K562 (cell line): ENCODE results near the gene MYL6B. TPM values are rescaled to one million over a fixed set of nuclear protein-coding genes. Genes with fewer than 3 reads are reported as not detected.

ENCODE experiments used
- CREB1 ChIP-seq, 2 experiments: sonication (generic) in 1 of 2; formaldehyde crosslinking in 1 of 2; IDR thresholded peaks; 2 replicates each; pipeline versions ENCODE4 v1.6.1 to v1.8.0; 2012 to 2022; ENCODE audit warnings: inconsistent platforms in 1 of 2, mild to moderate bottlenecking in 1 of 2, missing genetic modification reagents in 1 of 2, moderate library complexity in 1 of 2
- FOXA3 ChIP-seq, 2 experiments: fragments of 450-650 bp in 1 of 2; sonication (generic) in 1 of 2; formaldehyde crosslinking; IDR thresholded peaks in 1 of 2; conservative IDR thresholded peaks in 1 of 2; 2 replicates each; pipeline versions ENCODE4 v1.4.0 to v1.8.0; 2020 to 2022; ENCODE audit warnings: mild to moderate bottlenecking in 2 of 2, missing genetic modification reagents in 1 of 2
- KDM5B ChIP-seq: fragments of 200-600 bp; sonication (generic); IDR thresholded peaks from 2 replicates; pipeline ENCODE4 v1.6.1; 2012; ENCODE audit warnings: low read depth, mild to moderate bottlenecking, moderate library complexity, low read length, control low read depth, inconsistent platforms; ENCODE audit not compliant: insufficient replicate concordance
- MAFG ChIP-seq: fragments of 450-650 bp; conservative IDR thresholded peaks from 2 replicates; pipeline ENCODE4 v1.6.1; 2016; ENCODE audit warnings: missing genetic modification characterization, missing compliant biosample characterization
- NR2F6 ChIP-seq: fragments of 450-650 bp; formaldehyde crosslinking; IDR thresholded peaks from 2 replicates; pipeline ENCODE4 v1.4.0; 2020; ENCODE audit warnings: mild to moderate bottlenecking
- SMAD3 ChIP-seq: fragments of 450-650 bp; formaldehyde crosslinking; conservative IDR thresholded peaks from 2 replicates; pipeline ENCODE4 v1.4.0; 2020; ENCODE audit warnings: mild to moderate bottlenecking
- TRIM24 ChIP-seq, 2 experiments: fragments of 450-650 bp; IDR thresholded peaks; 2 replicates each; pipeline ENCODE4 v1.6.1; 2016
- ZFP30 ChIP-seq: fragments of 250-450 bp; sonication (Bioruptor Pico); IDR thresholded peaks from 2 replicates; pipeline ENCODE4 v1.8.0; 2022; ENCODE audit warnings: moderate library complexity, mild to moderate bottlenecking, inconsistent platforms, borderline replicate concordance
- ZKSCAN3 ChIP-seq: fragments of 250-450 bp; sonication (Bioruptor Pico); IDR thresholded peaks from 2 replicates; pipeline ENCODE4 v1.4.0; 2020
- ZNF507 ChIP-seq: conservative IDR thresholded peaks from 2 replicates; pipeline ENCODE4 v1.6.1; 2017; ENCODE audit warnings: missing genetic modification characterization, missing compliant biosample characterization
- polyA plus RNA-seq, 8 experiments: library from polyadenylated mRNA; depleted of rRNA in 4 of 8; stranded (reverse) in 5 of 8; unstranded in 3 of 8; fragments of >200 nt; fragmentation: Nextera tagmentation in 2 of 8; fragmentation: Illumina TruSeq in 1 of 8; extraction: Ambion mirVana in 2 of 8; extraction: Trizol in 1 of 8; gene quantifications; 2 replicates each; pipeline versions ENCODE4 v1.2.1 to v1.2.3, GENCODE V29; 2011 to 2014; ENCODE audit warnings: inconsistent platforms in 1 of 8, missing spikeins in 1 of 8
- total RNA-seq, 7 experiments: library from RNA; depleted of rRNA in 6 of 7; stranded (reverse); fragments of >200 nt in 6 of 7; fragmentation: Illumina TruSeq in 2 of 7; extraction: Trizol in 2 of 7; gene quantifications; 2 replicates each; pipeline versions ENCODE4 v1.2.1 to v1.2.3, GENCODE V29; 2011 to 2021; ENCODE audit warnings: low replicate concordance in 1 of 7
- TF ChIP-seq, protein P1 (sequence below): fragments of 150-350 bp; IDR thresholded peaks from 2 replicates; pipeline ENCODE4 v1.6.1; 2014; ENCODE audit warnings: low read depth, mild to moderate bottlenecking, low read length, borderline replicate concordance
- TF ChIP-seq, protein P2 (sequence below), 3 experiments: IDR thresholded peaks in 2 of 3; conservative IDR thresholded peaks in 1 of 3; 2 replicates each; pipeline ENCODE4 v1.5.1; 2011 to 2012; ENCODE audit warnings: low read length in 3 of 3, mild to moderate bottlenecking in 3 of 3, control low read depth in 2 of 3, improper control_type of control experiment in 1 of 3, inconsistent platforms in 1 of 3, low read depth in 1 of 3, mixed read lengths in 1 of 3, moderate library complexity in 1 of 3; ENCODE audit not compliant: insufficient read depth in 2 of 3
- TF ChIP-seq, protein P3 (sequence below): fragments of 250-450 bp; sonication (Bioruptor Pico); IDR thresholded peaks from 2 replicates; pipeline ENCODE4 v1.9.0; 2021; ENCODE audit warnings: mild to moderate bottlenecking, inconsistent platforms
- TF ChIP-seq, protein P4 (sequence below): fragments of 450-650 bp; formaldehyde crosslinking; conservative IDR thresholded peaks from 2 replicates; pipeline ENCODE4 v1.4.0; 2022; ENCODE audit warnings: mild to moderate bottlenecking, missing genetic modification characterization
- TF ChIP-seq, protein P5 (sequence below): sonication (generic); formaldehyde crosslinking; IDR thresholded peaks from 2 replicates; pipeline ENCODE4 v1.8.0; 2022; ENCODE audit warnings: missing genetic modification reagents, mild to moderate bottlenecking, borderline replicate concordance

The MYL6B gene
- total and polyA plus RNA-seq, 9 of the 15 experiments (the other 6 are each of a cell fraction or from before 2014, with no cell fraction given): 42.8 to 77.3 (median 68.6) TPM

DNA sequence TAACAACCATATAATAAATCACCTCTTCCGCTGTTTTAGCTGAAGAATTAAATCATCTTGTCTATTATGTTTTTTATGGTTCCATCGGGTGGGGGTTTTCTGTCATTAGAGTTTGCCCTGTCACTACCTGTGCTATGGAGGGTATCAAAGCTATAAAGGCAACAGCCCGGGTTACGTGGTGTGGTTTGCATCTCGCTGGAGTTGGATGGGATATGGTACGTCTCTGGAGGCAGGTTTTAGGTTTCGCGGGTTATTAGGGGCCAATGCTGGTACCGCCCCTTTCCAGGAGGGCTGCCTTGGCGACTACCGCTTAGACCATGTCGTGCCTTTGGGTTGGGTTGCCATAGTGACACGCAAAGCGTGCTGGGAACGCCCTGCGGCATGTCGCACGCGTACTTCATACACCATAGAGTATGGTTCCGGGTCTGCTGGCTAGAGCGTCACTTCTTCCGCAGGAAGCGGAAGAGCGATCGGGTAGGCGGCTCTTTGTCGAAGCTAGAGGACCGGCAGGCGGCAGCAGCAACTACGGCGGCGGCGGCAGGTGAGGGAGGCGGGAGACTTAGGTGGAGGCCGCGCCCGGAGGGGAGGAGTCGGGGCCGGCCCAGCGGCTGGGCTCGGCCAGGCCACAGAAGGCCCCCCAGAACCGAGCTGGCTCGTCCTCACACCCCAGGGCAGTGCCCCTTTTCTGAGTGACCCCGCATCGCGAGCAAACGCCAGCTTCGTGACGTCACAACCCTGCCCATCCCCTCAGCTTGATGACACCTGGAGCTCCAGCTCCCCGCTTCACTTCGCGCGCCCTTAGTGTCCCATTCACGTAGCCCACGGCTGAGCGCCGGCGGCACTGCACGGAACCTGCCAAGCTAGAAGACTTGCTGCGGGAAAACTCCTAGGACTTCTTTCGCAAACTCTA is 34.4 kb upstream of the MYL6B start, which contains the start of gene ZC3H10 (continued):
- no peak for TF ChIP-seq ZFP30
- TF ChIP-seq SMAD3 (CRISPR knock-in tag): peak; percentile 67; the same call in 1 of the 2 replicates
- TF ChIP-seq, protein P1, sequence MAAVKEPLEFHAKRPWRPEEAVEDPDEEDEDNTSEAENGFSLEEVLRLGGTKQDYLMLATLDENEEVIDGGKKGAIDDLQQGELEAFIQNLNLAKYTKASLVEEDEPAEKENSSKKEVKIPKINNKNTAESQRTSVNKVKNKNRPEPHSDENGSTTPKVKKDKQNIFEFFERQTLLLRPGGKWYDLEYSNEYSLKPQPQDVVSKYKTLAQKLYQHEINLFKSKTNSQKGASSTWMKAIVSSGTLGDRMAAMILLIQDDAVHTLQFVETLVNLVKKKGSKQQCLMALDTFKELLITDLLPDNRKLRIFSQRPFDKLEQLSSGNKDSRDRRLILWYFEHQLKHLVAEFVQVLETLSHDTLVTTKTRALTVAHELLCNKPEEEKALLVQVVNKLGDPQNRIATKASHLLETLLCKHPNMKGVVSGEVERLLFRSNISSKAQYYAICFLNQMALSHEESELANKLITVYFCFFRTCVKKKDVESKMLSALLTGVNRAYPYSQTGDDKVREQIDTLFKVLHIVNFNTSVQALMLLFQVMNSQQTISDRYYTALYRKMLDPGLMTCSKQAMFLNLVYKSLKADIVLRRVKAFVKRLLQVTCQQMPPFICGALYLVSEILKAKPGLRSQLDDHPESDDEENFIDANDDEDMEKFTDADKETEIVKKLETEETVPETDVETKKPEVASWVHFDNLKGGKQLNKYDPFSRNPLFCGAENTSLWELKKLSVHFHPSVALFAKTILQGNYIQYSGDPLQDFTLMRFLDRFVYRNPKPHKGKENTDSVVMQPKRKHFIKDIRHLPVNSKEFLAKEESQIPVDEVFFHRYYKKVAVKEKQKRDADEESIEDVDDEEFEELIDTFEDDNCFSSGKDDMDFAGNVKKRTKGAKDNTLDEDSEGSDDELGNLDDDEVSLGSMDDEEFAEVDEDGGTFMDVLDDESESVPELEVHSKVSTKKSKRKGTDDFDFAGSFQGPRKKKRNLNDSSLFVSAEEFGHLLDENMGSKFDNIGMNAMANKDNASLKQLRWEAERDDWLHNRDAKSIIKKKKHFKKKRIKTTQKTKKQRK: 0 out of 2 replicates have a peak, but pooled peaks have one; percentile 22
- peak; percentile 9 to 42; a peak in 2 of 4 replicates for TF ChIP-seq TRIM24 (IDR thresholded peaks at IDR 0.05)
- no peak for TF ChIP-seq MAFG (tag)
- TF ChIP-seq, protein P2, sequence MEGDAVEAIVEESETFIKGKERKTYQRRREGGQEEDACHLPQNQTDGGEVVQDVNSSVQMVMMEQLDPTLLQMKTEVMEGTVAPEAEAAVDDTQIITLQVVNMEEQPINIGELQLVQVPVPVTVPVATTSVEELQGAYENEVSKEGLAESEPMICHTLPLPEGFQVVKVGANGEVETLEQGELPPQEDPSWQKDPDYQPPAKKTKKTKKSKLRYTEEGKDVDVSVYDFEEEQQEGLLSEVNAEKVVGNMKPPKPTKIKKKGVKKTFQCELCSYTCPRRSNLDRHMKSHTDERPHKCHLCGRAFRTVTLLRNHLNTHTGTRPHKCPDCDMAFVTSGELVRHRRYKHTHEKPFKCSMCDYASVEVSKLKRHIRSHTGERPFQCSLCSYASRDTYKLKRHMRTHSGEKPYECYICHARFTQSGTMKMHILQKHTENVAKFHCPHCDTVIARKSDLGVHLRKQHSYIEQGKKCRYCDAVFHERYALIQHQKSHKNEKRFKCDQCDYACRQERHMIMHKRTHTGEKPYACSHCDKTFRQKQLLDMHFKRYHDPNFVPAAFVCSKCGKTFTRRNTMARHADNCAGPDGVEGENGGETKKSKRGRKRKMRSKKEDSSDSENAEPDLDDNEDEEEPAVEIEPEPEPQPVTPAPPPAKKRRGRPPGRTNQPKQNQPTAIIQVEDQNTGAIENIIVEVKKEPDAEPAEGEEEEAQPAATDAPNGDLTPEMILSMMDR (IDR thresholded peaks at IDR 0.05 in 2 of 3, conservative IDR thresholded peaks at IDR 0.05 in 1 of 3; ENCODE audit: insufficient read depth in 2 of 3, low read depth in 1 of 3, low read length in 3 of 3): peak; percentile 70 to 79 (median 71)
- no peak for TF ChIP-seq NR2F6 (CRISPR knock-in tag)
- no peak for TF ChIP-seq ZNF507
- TF ChIP-seq, protein P3, sequence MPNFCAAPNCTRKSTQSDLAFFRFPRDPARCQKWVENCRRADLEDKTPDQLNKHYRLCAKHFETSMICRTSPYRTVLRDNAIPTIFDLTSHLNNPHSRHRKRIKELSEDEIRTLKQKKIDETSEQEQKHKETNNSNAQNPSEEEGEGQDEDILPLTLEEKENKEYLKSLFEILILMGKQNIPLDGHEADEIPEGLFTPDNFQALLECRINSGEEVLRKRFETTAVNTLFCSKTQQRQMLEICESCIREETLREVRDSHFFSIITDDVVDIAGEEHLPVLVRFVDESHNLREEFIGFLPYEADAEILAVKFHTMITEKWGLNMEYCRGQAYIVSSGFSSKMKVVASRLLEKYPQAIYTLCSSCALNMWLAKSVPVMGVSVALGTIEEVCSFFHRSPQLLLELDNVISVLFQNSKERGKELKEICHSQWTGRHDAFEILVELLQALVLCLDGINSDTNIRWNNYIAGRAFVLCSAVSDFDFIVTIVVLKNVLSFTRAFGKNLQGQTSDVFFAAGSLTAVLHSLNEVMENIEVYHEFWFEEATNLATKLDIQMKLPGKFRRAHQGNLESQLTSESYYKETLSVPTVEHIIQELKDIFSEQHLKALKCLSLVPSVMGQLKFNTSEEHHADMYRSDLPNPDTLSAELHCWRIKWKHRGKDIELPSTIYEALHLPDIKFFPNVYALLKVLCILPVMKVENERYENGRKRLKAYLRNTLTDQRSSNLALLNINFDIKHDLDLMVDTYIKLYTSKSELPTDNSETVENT (CRISPR knock-in tag): peak; percentile 82
- TF ChIP-seq, protein P4, sequence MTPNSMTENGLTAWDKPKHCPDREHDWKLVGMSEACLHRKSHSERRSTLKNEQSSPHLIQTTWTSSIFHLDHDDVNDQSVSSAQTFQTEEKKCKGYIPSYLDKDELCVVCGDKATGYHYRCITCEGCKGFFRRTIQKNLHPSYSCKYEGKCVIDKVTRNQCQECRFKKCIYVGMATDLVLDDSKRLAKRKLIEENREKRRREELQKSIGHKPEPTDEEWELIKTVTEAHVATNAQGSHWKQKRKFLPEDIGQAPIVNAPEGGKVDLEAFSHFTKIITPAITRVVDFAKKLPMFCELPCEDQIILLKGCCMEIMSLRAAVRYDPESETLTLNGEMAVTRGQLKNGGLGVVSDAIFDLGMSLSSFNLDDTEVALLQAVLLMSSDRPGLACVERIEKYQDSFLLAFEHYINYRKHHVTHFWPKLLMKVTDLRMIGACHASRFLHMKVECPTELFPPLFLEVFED (CRISPR knock-in tag): peak; percentile 99
- TF ChIP-seq, protein P5, sequence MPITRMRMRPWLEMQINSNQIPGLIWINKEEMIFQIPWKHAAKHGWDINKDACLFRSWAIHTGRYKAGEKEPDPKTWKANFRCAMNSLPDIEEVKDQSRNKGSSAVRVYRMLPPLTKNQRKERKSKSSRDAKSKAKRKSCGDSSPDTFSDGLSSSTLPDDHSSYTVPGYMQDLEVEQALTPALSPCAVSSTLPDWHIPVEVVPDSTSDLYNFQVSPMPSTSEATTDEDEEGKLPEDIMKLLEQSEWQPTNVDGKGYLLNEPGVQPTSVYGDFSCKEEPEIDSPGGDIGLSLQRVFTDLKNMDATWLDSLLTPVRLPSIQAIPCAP: no peak
- TF ChIP-seq CREB1 (IDR thresholded peaks at IDR 0.05): peak; percentile 84
- peak; percentile 93 for TF ChIP-seq CREB1 (CRISPR knock-in tag; IDR thresholded peaks at IDR 0.05)
- peak in 1 of 2 experiments; percentile 70; a peak in 2 of 4 replicates for TF ChIP-seq FOXA3 (CRISPR knock-in tag; conservative IDR thresholded peaks at IDR 0.05 in 1 of 2, IDR thresholded peaks at IDR 0.05 in 1 of 2)
- no peak for TF ChIP-seq ZKSCAN3 (CRISPR knock-in tag)
- peak; percentile 99 for TF ChIP-seq KDM5B
